Placental epithelial cell (primary cell): ENCODE measurements around the gene ZNF41. TPM values are rescaled to one million over a fixed set of nuclear protein-coding genes. Genes with fewer than 3 reads are reported as not detected.

ENCODE experiments used
- total RNA-seq: library from RNA; depleted of rRNA; stranded (reverse); fragments of >200 nt; gene quantifications from 2 replicates; pipeline ENCODE4 v1.2.3, GENCODE V29; 2012

ZNF41 gene
- total RNA-seq: 7.5 and 9.0 TPM in 2 replicates

DNA sequence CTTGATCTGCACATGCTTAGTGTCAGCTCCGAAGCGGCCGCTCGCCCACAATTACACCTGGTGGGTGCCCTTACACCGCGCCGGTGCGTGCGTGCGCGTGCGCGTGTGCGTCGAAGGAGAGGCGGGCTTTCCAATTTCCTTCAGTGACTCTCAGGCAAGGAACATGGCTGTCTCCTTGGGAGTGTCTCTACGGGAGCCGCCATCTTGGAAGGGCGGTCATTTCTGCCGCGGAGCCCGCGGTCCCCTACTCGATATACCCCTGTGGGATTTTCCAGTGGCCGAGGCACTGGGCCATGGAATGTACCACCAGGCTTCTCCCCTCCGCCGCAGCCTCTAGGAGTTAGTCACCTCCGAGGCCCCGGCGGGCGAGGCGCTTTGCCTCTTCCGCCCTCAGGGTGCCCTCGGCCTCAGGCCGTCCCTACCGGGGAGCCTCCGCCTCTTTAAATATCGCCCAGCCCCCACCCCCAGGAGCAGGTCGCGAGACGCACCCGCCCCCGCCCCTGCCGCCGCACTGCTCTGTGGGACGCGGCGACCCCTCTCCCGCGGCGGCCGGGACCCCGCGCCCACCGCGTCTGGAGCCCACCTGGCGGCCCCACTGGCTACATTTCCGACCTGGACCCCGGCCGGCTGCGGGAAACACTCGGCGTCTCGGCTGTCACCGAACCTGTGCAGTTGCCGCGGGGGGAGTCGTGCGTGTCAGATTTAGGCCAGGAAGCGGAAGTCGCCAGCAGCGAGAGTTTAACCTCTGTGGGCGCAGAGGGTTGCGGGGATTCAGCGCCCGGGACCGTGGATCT is at the start of gene ZNF41:
TSS of gene ZNF41 (minus strand) at position 711 of the 794 bp plus-strand sequence. CDS start 15,741 bp downstream, outside the sequence.

Other genes with a start within 250 kb of the ZNF41 start
- 0.11 and 0.39 TPM in 2 replicates for gene ZNF157, start 112.6 kb downstream of the ZNF41 start, total RNA-seq
- 16.5 and 35.2 TPM in 2 replicates for gene ARAF, start 78.0 kb upstream of the ZNF41 start, total RNA-seq
- gene TIMP1, start 99.2 kb upstream of the ZNF41 start, total RNA-seq: 62.6 and 76.9 TPM in 2 replicates
- gene SYN1, start 136.6 kb upstream of the ZNF41 start, total RNA-seq: not detected in 2 replicates
- under 0.01 TPM in 1 of 2 replicates, not detected in the other for gene CFP, start 146.7 kb upstream of the ZNF41 start, total RNA-seq
- gene ELK1, start 167.3 kb upstream of the ZNF41 start, total RNA-seq: 9.8 and 15.0 TPM in 2 replicates
- gene UXT, start 176.0 kb upstream of the ZNF41 start, total RNA-seq: 86.6 and 111 TPM in 2 replicates